Activated CD4-positive, alpha-beta T cell treated with anti-CD3 and anti-CD28 coated beads, Interleukin-2, amount 50 U/mL, for 16 hours (primary cell): ENCODE measurements around the gene INTU.
"Not testable (repeated sequence)": the region's sequence is repeated elsewhere in the genome, so short reads cannot be mapped to it uniquely, and the experiment has no call there.

ENCODE experiments used
- DNase-seq: peaks from one replicate; pipeline ENCODE4 v3.0.0-alpha.2; 2020

The INTU gene

DNA sequence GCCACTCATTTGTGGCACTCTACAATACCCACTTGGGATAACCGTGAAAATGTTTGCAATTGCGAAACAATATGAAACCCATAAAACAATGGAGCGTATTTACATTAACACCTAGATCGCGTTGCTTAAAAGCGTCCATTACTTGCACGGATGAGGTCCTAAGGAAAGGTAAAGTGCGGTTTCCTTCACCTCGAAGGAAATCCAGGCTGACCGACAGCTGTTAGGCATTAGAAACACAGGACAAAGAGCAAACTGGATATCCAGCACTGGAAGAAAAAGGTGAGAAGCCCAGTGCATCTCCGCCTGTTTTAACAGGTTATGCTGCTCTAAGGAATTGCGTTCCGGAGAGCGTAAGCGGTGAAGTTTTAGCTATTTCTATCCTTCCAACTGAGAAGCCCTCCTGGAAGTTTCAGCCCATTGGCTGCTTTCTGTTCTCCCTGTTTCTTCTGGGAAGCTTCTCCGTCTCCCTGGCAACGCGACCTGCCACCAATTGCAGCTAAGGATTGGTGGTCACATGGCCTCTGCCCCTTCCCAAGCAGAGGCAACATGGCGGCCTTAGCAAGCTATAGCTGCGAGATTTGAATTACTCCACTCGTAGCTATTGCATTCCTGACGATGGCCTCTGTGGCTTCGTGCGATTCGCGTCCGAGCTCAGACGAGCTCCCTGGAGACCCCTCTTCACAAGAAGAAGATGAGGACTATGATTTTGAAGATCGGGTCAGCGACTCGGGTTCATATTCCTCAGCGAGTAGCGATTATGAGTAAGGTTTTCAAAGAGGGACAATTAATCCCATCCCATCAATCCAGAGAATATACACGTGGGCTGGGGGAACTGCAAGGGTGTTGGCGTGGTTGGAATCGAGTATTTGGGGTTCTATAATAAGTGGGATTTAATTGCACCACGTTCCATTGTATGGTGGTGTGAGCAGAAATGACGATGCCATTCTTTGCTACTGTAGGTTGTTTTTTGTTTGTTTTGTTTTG is at the start of gene INTU:
Gene INTU, plus strand, starts transcription at position 538 of the 984 bp plus-strand sequence. Its CDS starts 78 bp downstream, at position 616.
- DNase-seq = peak; percentile 59

DNA sequence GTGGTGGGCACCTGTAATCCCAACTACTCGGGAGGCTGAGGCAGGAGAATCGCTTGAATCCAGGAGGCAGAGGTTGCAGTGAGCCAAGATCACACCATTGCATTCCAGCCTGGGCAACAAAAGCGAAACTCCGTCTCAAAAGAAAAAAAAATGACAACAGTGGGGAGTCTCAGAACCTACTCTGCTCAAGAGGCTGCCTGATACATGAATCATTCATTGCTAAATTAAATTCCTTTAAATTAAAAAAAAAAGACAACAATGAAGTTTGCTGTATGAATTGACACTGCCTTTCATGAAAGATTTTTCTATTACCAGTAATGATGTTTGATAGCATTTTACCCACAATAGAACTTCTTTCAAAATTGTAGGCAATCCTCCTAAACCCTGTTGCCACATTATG is 46.3 kb upstream of the INTU start:
- not testable (repeated sequence) for DNase-seq

- peak; percentile 23 for DNase-seq
These were observed 45.7 kb upstream of the INTU start for GRCh38 chr4:127586922-127587571.

GRCh38 chr4:127589153-127589552 is 43.6 kb upstream of the INTU start:
- not testable (repeated sequence) for DNase-seq

GRCh38 chr4:127598656-127599055 is 34.1 kb upstream of the INTU start:
- DNase-seq = no peak

DNA sequence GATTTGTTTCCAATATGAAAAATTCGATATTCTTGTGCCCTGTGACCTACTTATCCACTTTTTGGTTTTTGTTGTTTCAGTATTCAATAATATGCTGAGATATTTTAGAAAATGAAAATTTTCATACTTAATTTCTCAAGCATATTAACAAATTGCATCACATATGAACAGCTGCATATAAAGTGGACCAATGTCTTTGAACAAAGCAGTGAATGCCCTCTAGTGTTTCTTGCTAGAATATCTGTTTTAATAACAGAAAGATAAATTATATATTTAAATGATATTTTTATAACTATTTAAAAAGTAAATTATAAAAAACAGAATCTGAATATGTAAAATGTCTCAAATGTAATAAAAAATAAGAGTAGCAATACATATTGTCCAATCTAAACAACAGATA is 31.7 kb upstream of the INTU start:
- no peak for DNase-seq

GRCh38 chr4:127604949-127605709 is 27.6 kb upstream of the INTU start:
- peak; percentile 6 for DNase-seq

- DNase-seq = no peak
These were observed 25.9 kb upstream of the INTU start for GRCh38 chr4:127606823-127607222.

DNA sequence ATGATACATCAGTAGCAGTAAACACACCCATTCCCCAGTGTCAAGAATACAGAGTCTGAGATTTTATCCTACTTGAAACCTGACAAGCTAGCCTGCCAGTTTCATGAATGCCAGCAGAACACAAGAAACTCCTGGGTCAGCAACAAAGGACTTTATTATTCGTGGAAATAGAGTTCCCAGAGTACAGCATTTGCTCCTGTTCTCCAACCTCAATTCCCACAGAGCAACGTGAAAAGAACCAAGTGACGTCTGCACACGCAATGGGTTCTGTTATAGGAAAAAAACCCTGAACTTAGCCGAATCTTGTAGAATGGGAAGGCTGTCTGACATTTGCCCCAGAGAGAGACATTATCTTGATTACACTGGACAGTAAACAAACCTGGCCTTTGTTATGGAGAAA is 23.3 kb upstream of the INTU start:
- DNase-seq = no peak

DNA sequence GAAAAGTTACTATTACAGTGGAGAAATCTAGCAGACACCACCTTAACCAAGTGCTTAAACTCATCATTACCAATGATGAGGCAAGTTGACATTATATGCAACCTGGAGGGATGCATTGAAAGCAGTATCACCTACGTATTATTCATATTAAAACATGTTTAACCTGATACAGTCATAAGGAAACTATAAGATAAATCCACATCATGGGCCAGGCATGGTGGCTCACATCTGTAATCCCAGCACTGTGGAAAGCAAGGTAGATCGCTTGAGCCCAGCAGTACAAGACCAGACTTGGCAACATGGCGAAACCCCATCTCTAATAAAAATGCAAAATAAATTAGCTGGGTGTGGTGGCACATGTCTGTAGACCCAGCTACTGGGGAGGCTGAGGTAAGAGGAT is 22.3 kb upstream of the INTU start:
- DNase-seq = no peak

GRCh38 chr4:127616898-127617297 is 15.9 kb upstream of the INTU start:
- DNase-seq = no peak

DNA sequence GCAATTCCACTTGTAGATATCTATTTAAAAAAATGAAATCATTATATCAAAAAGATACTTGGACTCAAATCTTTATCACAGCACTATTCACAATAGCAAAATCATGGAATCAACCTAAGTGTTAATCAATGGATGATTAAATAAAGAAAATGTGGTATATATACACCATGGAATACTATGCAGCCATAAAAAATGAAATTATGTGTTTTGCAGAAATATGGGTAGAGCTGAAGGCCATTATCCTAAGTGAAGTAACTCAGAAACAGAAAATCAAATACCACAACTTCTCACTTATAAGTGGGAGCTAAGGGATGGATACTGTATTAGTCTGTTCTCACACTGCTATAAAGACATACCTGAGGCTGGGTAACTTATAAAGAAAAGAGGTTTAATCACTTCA is 14.3 kb upstream of the INTU start:
- DNase-seq = no peak

DNA sequence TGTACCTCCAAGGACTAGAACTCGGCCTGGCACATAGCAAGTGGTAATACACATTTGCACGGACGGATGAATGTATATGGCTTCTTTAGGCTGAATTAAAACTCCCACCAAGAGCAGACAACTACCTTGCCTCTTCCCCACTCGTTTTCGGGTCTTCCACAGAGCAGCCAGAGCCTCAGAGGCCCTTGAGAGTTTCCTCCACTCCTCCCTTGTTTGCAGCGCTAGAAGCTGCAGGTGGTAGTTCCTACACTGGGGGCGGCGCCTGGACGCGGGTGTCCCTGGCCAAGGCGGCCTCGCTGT is 10.2 kb upstream of the INTU start:
- no peak for DNase-seq

GRCh38 chr4:127622921-127623796 is 9.6 kb upstream of the INTU start:
- no peak for DNase-seq

- DNase-seq = no peak
These were observed 9.0 kb upstream of the INTU start for GRCh38 chr4:127623797-127624083.

GRCh38 chr4:127624173-127624572 is 8.6 kb upstream of the INTU start:
- no peak for DNase-seq

GRCh38 chr4:127629371-127629770 is 3.4 kb upstream of the INTU start:
- no peak for DNase-seq

GRCh38 chr4:127630152-127630551 is 2.6 kb upstream of the INTU start:
- no peak for DNase-seq

DNA sequence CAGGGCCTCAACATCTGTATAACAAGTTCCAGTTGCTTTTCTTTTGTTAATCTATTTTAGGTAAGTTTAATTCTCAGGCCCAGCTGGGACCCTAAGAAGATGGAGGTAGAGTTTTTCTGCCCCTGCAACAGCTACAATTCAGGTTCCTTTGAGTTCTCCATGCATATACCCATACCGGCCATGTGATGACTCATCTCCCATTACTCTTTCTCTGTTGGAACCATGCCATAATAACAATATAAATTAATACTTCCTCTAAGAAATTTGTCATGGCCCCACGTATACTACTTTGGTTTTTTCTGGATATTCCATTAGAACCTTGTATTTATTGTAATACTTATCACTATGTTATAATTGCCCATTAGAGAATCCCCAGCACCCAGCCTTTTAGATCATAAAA is 1.3 kb upstream of the INTU start:
- DNase-seq = no peak

DNA sequence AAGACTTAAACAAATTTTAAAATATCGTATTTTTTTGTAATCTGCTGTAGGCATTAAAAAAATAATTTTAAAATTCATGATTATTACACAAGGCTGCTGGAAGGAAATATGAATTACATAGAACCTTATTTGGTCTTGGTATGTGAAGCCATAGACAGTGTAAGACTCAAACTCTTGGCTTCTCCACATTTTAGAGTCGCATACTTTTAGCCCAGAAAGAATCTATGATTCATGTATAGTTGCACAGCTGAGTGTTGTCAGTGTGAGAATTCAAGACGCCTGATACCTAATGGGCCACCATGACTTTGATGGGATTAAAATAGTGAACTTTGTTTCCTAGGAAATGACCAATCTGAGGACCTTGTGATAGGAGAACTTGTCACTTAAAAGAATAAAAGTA is 1.4 kb downstream of the INTU start:
- DNase-seq = no peak

DNA sequence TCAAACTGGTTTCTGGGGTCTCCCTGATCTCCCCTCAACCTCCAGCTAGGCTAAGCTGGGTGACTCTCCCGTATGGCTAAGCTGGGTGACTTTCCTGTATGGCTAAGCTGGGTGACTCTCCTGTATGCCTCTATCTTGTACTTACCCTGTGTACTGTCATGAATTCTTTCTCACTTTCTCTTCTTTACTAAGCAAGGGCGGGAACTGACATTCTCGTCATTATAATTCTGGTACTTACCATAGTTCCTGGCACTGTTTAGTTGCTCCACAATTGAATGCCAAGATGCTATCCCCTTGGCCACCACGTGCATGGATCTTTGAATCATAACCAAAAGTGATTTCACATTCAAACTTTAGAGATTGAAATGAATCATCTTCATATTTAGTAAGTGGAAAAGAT is 8.8 kb downstream of the INTU start:
- DNase-seq = no peak

- DNase-seq = no peak
These were observed 9.4 kb downstream of the INTU start for GRCh38 chr4:127642169-127642568.

GRCh38 chr4:127643791-127644190 is 11.0 kb downstream of the INTU start:
- no peak for DNase-seq
